Neural crest cell (in vitro differentiated cells): ENCODE measurements around the gene TLN1. TPM values are rescaled to one million over a fixed set of nuclear protein-coding genes. Genes with fewer than 3 reads are reported as not detected.
A peak's percentile ranks its signal among the peaks of the same experiment; 100 is the strongest.

Experiments used
- DNase-seq: peaks from one replicate; pipeline ENCODE4 v3.0.0; 2021; ENCODE audit warnings: low read depth, mixed read lengths, low spot score
- H3K27ac Mint-ChIP-seq: one replicate; pipeline ENCODE4 v1.8.0; 2021; ENCODE audit warnings: mild to moderate bottlenecking, mixed read lengths; ENCODE audit not compliant: unreplicated experiment
- H3K27me3 Mint-ChIP-seq: 2 replicates; pipeline ENCODE4 v1.8.0; 2021; ENCODE audit warnings: low read depth, mild to moderate bottlenecking, mixed read lengths
- H3K36me3 Mint-ChIP-seq: 2 replicates; pipeline ENCODE4 v1.8.0; 2021; ENCODE audit warnings: low read depth, mild to moderate bottlenecking, mixed read lengths
- H3K4me1 Mint-ChIP-seq: 2 replicates; pipeline ENCODE4 v1.8.0; 2021; ENCODE audit warnings: mixed read lengths
- H3K4me3 Mint-ChIP-seq: one replicate; pipeline ENCODE4 v1.8.0; 2021; ENCODE audit warnings: mild to moderate bottlenecking, mixed read lengths
- H3K9me3 Mint-ChIP-seq: 2 replicates; pipeline ENCODE4 v1.8.0; 2021; ENCODE audit warnings: mixed read lengths
- total RNA-seq: library from RNA; stranded (reverse); gene quantifications from 2 replicates; pipeline ENCODE4 v1.2.1, GENCODE V29; 2021
- TF ChIP-seq, protein P1 (sequence below): fragments of 200-600 bp; sonication (generic); conservative IDR thresholded peaks from 2 replicates; pipeline ENCODE4 v1.5.0; 2021; ENCODE audit warnings: antibody characterized with exemption, mild to moderate bottlenecking

The TLN1 gene
- total RNA-seq, 1 donor from 2014 or later: 141 TPM

DNA sequence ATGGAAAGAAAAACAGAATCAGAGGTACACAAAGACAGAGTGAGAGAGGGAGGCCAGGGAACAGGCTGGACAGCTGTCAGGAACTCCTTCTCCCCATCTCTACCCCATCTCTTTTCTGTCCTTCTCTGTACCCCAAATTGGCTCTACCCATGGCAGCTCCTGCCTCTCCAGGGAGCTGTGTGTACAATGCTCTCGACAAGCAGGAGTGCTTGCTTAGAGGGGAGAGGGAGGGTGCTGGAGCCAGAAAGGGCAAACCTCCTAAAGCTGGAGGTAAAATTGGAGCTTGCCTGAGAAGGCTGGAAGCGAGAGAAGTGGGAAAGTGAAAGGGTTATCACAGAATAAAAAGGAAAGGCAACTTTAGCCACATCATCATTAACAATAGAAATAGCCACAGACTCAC is 48.7 kb downstream of the TLN1 start:
- H3K27ac Mint-ChIP-seq: peak overlapping the region; percentile 67
- peaks cover 28% of the 10 kb centered on the region for H3K4me1 Mint-ChIP-seq
- no peaks in the 10 kb centered on the region for H3K27me3 Mint-ChIP-seq

DNA sequence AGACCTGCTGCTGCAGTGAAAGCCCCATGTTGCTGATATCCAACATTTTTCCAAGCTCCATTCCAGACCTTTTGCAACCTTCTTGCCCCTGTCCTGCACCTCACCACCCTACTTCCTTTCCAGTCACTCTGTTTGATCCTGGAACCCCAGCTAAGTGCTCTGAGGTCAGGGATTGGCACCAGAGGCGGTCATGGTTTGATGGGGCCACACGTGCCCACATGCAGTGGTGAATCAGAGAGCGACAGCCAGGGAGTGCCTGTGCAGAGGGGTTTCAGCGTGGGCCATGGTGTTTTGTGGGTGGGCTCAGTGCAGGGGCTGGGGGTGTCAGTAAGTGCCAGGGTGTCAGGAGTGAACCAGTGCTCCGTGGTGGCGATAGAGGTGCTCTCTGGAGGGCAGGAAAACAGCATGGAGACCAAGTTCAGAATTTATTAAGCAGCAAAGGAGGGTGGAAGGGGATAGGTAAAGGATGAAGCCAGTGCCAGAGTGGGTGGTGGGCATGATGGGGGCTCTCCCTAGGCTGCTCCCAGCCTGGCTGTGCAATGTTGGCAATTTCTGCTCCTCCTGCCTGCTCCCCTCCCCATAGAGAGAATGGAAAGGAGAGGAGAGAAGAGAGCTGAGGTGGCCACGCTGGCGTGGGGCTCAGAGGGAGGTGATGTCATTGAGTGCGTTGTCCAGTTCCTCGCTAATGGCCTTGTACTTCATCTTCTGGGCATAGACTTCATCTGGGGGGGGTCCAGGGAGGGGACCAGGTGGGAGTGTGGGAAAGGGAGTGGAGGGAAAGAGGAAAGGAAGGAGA is 49.3 kb downstream of the TLN1 start:
- H3K9me3 Mint-ChIP-seq: no peaks in the 10 kb centered on the region
- no peak overlapping the region for H3K4me3 Mint-ChIP-seq
- peaks cover 9% of the 10 kb centered on the region for H3K36me3 Mint-ChIP-seq
- no peak for DNase-seq
- H3K27me3 Mint-ChIP-seq: no peaks in the 10 kb centered on the region
- H3K4me1 Mint-ChIP-seq: peaks cover 24% of the 10 kb centered on the region
- peak overlapping the region; percentile 67 for H3K27ac Mint-ChIP-seq
- TF ChIP-seq, protein P1, sequence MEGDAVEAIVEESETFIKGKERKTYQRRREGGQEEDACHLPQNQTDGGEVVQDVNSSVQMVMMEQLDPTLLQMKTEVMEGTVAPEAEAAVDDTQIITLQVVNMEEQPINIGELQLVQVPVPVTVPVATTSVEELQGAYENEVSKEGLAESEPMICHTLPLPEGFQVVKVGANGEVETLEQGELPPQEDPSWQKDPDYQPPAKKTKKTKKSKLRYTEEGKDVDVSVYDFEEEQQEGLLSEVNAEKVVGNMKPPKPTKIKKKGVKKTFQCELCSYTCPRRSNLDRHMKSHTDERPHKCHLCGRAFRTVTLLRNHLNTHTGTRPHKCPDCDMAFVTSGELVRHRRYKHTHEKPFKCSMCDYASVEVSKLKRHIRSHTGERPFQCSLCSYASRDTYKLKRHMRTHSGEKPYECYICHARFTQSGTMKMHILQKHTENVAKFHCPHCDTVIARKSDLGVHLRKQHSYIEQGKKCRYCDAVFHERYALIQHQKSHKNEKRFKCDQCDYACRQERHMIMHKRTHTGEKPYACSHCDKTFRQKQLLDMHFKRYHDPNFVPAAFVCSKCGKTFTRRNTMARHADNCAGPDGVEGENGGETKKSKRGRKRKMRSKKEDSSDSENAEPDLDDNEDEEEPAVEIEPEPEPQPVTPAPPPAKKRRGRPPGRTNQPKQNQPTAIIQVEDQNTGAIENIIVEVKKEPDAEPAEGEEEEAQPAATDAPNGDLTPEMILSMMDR: no peak

More for the DNA sequence above, 48.7 kb downstream of the TLN1 start:
- DNase-seq: no peak
- Mint-ChIP-seq H3K36me3 (peaks cover 9% of the 10 kb centered on the region), H3K4me3 (peak overlapping the region; percentile 38), H3K9me3 (no peaks in the 10 kb centered on the region)
- TF ChIP-seq, protein P1: no peak

DNA sequence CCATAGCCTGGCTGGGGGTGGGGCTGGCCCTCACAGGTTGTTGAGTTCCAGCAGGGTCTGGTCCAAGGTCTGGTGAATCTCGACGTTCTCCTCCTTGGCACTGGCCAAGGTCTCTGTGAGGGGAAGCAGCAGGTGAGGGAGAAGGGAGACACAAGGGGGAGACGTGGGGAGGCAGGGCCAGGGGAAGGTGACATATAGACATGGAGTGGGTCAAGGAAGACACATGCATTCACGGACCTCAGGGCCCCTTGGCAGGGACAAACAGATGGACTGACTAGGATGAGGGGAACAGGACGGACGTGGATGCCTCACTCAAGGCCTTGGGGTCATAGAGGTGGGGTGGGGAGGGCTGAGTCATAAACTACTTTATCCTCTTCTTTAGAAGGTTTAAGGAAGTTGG is 49.9 kb downstream of the TLN1 start:
- Mint-ChIP-seq H3K36me3 (peaks cover 6% of the 10 kb centered on the region), H3K4me3 (no peak overlapping the region), H3K4me1 (peaks cover 18% of the 10 kb centered on the region), H3K27me3 (no peaks in the 10 kb centered on the region), H3K27ac (no peak overlapping the region), H3K9me3 (no peaks in the 10 kb centered on the region)
- TF ChIP-seq, protein P1: no peak
- DNase-seq: no peak

DNA sequence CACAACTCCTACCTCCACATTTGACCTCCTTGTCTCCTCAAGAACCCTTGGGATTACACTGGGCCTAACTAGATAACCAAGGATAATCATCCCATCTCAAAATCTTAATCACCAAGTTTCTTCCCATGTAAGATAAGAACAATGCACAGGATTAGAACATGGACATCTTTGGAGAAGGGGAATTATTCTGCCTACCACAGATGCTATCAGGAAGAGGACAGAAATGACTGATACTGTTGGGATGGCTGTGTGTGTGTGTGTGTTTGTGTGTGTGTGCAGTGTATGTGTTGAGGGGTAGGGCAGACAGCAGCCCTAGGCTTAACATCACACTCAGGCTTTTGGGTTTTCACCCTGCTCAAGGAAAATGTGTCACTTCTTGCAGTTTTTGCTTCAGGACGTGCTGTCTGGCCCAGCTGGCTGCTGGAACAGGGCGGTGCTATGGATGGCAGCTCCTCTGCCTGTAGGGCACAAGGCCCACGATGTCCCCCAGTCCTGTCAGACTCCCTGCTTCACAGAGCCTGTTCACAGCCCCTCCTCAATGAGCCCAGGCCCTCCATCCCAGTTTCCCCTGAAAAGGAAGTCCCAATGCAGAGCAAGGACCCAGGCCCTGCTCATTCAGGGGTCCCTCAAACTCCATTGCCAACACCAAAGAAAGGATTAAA is 50.5 kb downstream of the TLN1 start:
- no peaks in the 10 kb centered on the region for H3K9me3 Mint-ChIP-seq
- no peak overlapping the region for H3K4me3 Mint-ChIP-seq
- H3K27ac Mint-ChIP-seq: no peak overlapping the region
- DNase-seq: no peak
- H3K4me1 Mint-ChIP-seq: peaks cover 14% of the 10 kb centered on the region
- peaks cover 6% of the 10 kb centered on the region for H3K36me3 Mint-ChIP-seq
- no peaks in the 10 kb centered on the region for H3K27me3 Mint-ChIP-seq
- TF ChIP-seq, protein P1: no peak

DNA sequence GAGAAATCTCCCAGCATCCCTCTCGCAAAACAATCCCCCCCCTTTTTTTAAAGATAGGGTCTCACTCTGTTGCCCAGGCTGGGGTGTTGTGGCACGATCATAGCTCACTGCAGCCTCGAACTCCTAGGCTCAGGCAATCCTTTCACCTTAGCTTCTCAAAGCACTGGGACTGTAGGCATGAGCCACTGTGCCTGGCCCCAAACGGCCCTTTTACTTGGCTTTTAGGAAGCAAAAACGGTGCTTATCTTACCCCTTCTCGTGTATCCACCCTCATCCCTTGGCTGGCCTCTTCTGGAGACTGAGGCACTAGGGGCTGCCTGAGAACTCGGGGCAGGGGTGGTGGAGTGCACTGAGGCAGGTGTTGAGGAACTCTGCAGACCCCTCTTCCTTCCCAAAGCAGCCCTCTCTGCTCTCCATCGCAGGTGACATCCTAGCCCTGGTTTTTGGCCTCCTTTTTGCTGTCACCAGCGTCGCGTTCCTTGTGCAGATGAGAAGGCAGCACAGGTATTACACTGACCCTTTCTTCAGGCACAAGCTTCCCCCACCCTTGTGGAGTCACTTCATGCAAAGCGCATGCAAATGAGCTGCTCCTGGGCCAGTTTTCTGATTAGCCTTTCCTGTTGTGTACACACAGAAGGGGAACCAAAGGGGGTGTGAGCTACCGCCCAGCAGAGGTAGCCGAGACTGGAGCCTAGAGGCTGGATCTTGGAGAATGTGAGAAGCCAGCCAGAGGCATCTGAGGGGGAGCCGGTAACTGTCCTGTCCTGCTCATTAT is 51.5 kb downstream of the TLN1 start:
- H3K4me1 Mint-ChIP-seq: peaks cover 14% of the 10 kb centered on the region
- TF ChIP-seq, protein P1: no peak
- no peak for DNase-seq
- H3K4me3 Mint-ChIP-seq: no peak overlapping the region
- H3K36me3 Mint-ChIP-seq: peaks cover 6% of the 10 kb centered on the region
- H3K27ac Mint-ChIP-seq: no peak overlapping the region
- H3K27me3 Mint-ChIP-seq: peaks cover 3% of the 10 kb centered on the region
- no peaks in the 10 kb centered on the region for H3K9me3 Mint-ChIP-seq
